Endodermal cell (in vitro differentiated cells): ENCODE data around the gene GSG1L. TPM values are rescaled to one million over a fixed set of nuclear protein-coding genes. Genes with fewer than 3 reads are reported as not detected.

Experiments
- DNase-seq: peaks from one replicate; pipeline ENCODE4 v3.0.0-alpha.2; 2017
- H3K27ac ChIP-seq: 2 replicates; pipeline ENCODE4 v1.5.1; 2013; ENCODE audit warnings: mild to moderate bottlenecking, low read depth, low read length, moderate library complexity
- H3K27me3 ChIP-seq: 2 replicates; pipeline ENCODE4 v1.6.1; 2013; ENCODE audit warnings: mild to moderate bottlenecking, low read length, moderate library complexity; ENCODE audit not compliant: insufficient read depth, control insufficient read depth, poor library complexity, severe bottlenecking
- H3K36me3 ChIP-seq: 2 replicates; pipeline ENCODE4 v1.7.0; 2013; ENCODE audit warnings: mild to moderate bottlenecking, low read length, moderate library complexity; ENCODE audit not compliant: control insufficient read depth, insufficient read depth
- H3K4me1 ChIP-seq: one replicate; pipeline ENCODE4 v1.7.0; 2013; ENCODE audit warnings: low read length; ENCODE audit not compliant: control insufficient read depth, insufficient read depth
- H3K4me3 ChIP-seq: 2 replicates; pipeline ENCODE4 v1.5.1; 2013; ENCODE audit warnings: mild to moderate bottlenecking, low read length, moderate library complexity
- H3K9ac ChIP-seq: 2 replicates; pipeline ENCODE4 v1.6.1; 2013; ENCODE audit warnings: mild to moderate bottlenecking, low read length, moderate library complexity; ENCODE audit not compliant: poor library complexity, severe bottlenecking; ENCODE audit errors: extremely low read depth
- H3K9me3 ChIP-seq: 2 replicates; pipeline ENCODE4 v1.6.1; 2013; ENCODE audit warnings: mild to moderate bottlenecking, low read length, moderate library complexity; ENCODE audit not compliant: control insufficient read depth
- H3K27ac Mint-ChIP-seq: 2 replicates; pipeline ENCODE4 v1.8.0; 2020; ENCODE audit warnings: mixed read lengths
- H3K27me3 Mint-ChIP-seq: 2 replicates; pipeline ENCODE4 v1.8.0; 2021; ENCODE audit warnings: mild to moderate bottlenecking, mixed read lengths; ENCODE audit not compliant: insufficient read depth
- H3K36me3 Mint-ChIP-seq: 2 replicates; pipeline ENCODE4 v1.8.0; 2020; ENCODE audit warnings: low read depth, mixed read lengths
- H3K4me1 Mint-ChIP-seq: 2 replicates; pipeline ENCODE4 v1.8.0; 2020; ENCODE audit warnings: mixed read lengths
- H3K4me3 Mint-ChIP-seq: 2 replicates; pipeline ENCODE4 v1.8.0; 2020; ENCODE audit warnings: mild to moderate bottlenecking, moderate library complexity, mixed read lengths
- H3K9me3 Mint-ChIP-seq: 2 replicates; pipeline ENCODE4 v1.8.0; 2020; ENCODE audit warnings: mild to moderate bottlenecking, mixed read lengths
- CTCF ChIP-seq: fragments of 200-600 bp; sonication (generic); conservative IDR thresholded peaks from 2 replicates; pipeline ENCODE4 v1.5.0; 2021; ENCODE audit warnings: antibody characterized with exemption, mild to moderate bottlenecking
- WGBS, 2 experiments: methylation state at CpG; one replicate each; pipeline versions ENCODE4 v1.1.5 to v1.1.7; 2013; ENCODE audit warnings: missing lambda C conversion rate in 2 of 2, mixed read lengths in 1 of 2; ENCODE audit not compliant: insufficient coverage in 1 of 2, insufficient read length in 1 of 2; 5-methylcytosine and 5-hydroxymethylcytosine counted together
- total RNA-seq, 2 donors: library from RNA; stranded (reverse); fragmentation: NEBNext Ultra II Directional in 1 of 2; extraction: Animal tissue kit (Norgen Biotek cat#: 25700) in 1 of 2; gene quantifications; 2 replicates in 1 of 2; 3 replicates in 1 of 2; pipeline ENCODE4 v1.2.1, GENCODE V29; 2021

The GSG1L gene
- total RNA-seq, 2 donors from 2014 or later: 0.24 TPM; not detected in 1

DNA sequence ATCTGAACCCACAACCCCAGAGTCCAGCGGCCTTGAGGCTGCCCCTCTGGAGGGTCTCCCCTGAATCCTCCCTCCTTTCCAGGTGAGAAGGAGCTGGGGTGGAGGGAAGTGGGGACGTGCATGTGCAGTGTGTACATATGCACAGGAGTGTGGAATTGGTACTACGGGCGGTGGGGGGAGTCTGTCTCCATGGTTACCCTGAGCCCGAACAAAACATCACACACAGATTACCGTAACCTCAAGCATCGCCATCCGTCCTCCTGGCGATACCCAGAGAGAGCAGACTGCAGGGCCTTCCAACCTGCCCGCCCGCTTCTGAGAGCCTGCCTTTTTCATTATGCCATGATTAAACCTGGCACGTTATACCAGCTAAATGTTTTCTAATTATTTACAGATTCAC, 25.1 kb downstream of the GSG1L start:
- Histone ChIP-seq H3K27ac (no peak overlapping the region), H3K4me1 (no peaks in the 10 kb centered on the region), H3K4me3 (no peak overlapping the region), H3K9me3 (no peaks in the 10 kb centered on the region), H3K36me3 (no peaks in the 10 kb centered on the region), H3K27me3 (peaks cover 43% of the 10 kb centered on the region), H3K9ac (no peak overlapping the region)
- Mint-ChIP-seq H3K4me1 (no peaks in the 10 kb centered on the region), H3K27me3 (peaks cover 24% of the 10 kb centered on the region), H3K4me3 (no peak overlapping the region), H3K9me3 (no peaks in the 10 kb centered on the region), H3K27ac (no peak overlapping the region), H3K36me3 (no peaks in the 10 kb centered on the region)
- TF ChIP-seq CTCF: no peak
- DNase-seq: no peak
- WGBS, 2 experiments: 91 to 95% methylated on average over 6 to 11 of the region's 12 CpGs

- no peak overlapping the region for H3K4me3 ChIP-seq
- no peak for DNase-seq
- H3K4me1 Mint-ChIP-seq: no peaks in the 10 kb centered on the region
- H3K9ac ChIP-seq: no peak overlapping the region
- no peaks in the 10 kb centered on the region for H3K9me3 Mint-ChIP-seq
- no peaks in the 10 kb centered on the region for H3K9me3 ChIP-seq
- peaks cover 20% of the 10 kb centered on the region for H3K27me3 Mint-ChIP-seq
- H3K36me3 Mint-ChIP-seq: no peaks in the 10 kb centered on the region
- no peak overlapping the region for H3K27ac ChIP-seq
- H3K4me1 ChIP-seq: no peaks in the 10 kb centered on the region
- no peak for TF ChIP-seq CTCF
- WGBS, 2 experiments: 86 to 89% methylated on average over 6 to 10 of the region's 10 CpGs
- H3K36me3 ChIP-seq: no peaks in the 10 kb centered on the region
- H3K4me3 Mint-ChIP-seq: no peak overlapping the region
- H3K27me3 ChIP-seq: peaks cover 40% of the 10 kb centered on the region
- H3K27ac Mint-ChIP-seq: no peak overlapping the region
These were observed 27.6 kb downstream of the GSG1L start for GRCh38 chr16:28035866-28036393.

DNA sequence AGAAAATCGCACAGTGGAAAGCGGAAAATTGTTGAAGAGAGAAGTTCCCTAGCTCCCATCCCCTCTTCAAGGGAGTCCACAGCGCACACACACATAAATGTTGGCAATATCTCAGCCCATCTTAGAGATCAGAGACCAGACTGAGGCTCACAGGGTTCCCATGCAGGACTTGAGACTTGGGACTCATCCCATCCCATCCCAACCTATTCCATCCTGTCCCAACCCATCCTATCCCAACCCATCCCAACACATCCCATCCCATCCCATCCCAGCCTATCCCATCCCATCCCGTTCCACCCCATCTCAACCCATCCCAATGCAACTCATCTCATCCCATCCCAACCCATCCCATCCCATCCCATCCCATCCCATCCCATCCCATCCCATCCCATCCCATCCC, 29.6 kb downstream of the GSG1L start:
- Histone ChIP-seq H3K36me3 (no peaks in the 10 kb centered on the region), H3K27ac (no peak overlapping the region), H3K27me3 (peaks cover 50% of the 10 kb centered on the region), H3K4me3 (no peak overlapping the region), H3K9me3 (no peaks in the 10 kb centered on the region), H3K9ac (no peak overlapping the region), H3K4me1 (no peaks in the 10 kb centered on the region)
- Mint-ChIP-seq H3K9me3 (no peaks in the 10 kb centered on the region), H3K4me3 (no peak overlapping the region), H3K27ac (no peak overlapping the region), H3K4me1 (no peaks in the 10 kb centered on the region), H3K36me3 (no peaks in the 10 kb centered on the region), H3K27me3 (peaks cover 25% of the 10 kb centered on the region)
- no peak for TF ChIP-seq CTCF
- no peak for DNase-seq
- WGBS, 2 experiments: 95% methylated on average over 4 of the region's 4 CpGs; no CpG with 5 or more reads in 1 of the 2 experiments
